Stimulated activated CD8-positive, alpha-beta memory T cell treated with anti-CD3 and anti-CD28 coated beads, Interleukin-12 subunit alpha, Interleukin-12 subunit beta, amount 100 ng/mL, for 4 hours (primary cell): ENCODE results near the gene FANCD2.
"Not testable (repeated sequence)": the region's sequence is repeated elsewhere in the genome, so short reads cannot be mapped to it uniquely, and the experiment has no call there.

ENCODE experiments used
- DNase-seq: peaks from one replicate; pipeline ENCODE4 v3.0.0-alpha.2; 2020; ENCODE audit warnings: low read depth

Gene FANCD2

GRCh38 chr3:10108091-10108490 is 81.9 kb downstream of the FANCD2 start, which contains the start of gene FANCD2OS:
TSS of gene FANCD2OS (minus strand) at chr3:10108255. CDS start at chr3:10104774, 3,481 bp downstream.
- DNase-seq: no peak

- DNase-seq: peak; percentile 88
Measured at GRCh38 chr3:10115326-10116137, 89.3 kb downstream of the FANCD2 start, which contains the start of gene BRK1. TSS of gene BRK1 (plus strand) at chr3:10115675. CDS start at chr3:10115702, 27 bp downstream.

GRCh38 chr3:10116138-10116460 is 89.9 kb downstream of the FANCD2 start:
- no peak for DNase-seq

GRCh38 chr3:10116928-10117327 is 90.7 kb downstream of the FANCD2 start:
- no peak for DNase-seq

GRCh38 chr3:10119376-10119775 is 93.1 kb downstream of the FANCD2 start:
- DNase-seq: no peak

- DNase-seq: no peak
Measured at GRCh38 chr3:10121064-10121463, 94.8 kb downstream of the FANCD2 start.

- no peak for DNase-seq
Measured at GRCh38 chr3:10122724-10123123, 96.5 kb downstream of the FANCD2 start.

- DNase-seq: not testable (repeated sequence)
Measured at GRCh38 chr3:10135872-10136271, 109.6 kb downstream of the FANCD2 start.

- no peak for DNase-seq
Measured at GRCh38 chr3:10136426-10137005, 110.3 kb downstream of the FANCD2 start.

GRCh38 chr3:10137178-10137577 is 110.9 kb downstream of the FANCD2 start:
- DNase-seq: no peak

GRCh38 chr3:10140996-10141546 is 114.8 kb downstream of the FANCD2 start:
- DNase-seq: no peak

- DNase-seq: no peak
Measured at GRCh38 chr3:10142707-10143560, 116.7 kb downstream of the FANCD2 start.

GRCh38 chr3:10145685-10146084 is 119.4 kb downstream of the FANCD2 start:
- no peak for DNase-seq

- DNase-seq: no peak
Measured at GRCh38 chr3:10149226-10149625, 123.0 kb downstream of the FANCD2 start.

GRCh38 chr3:10150987-10151386 is 124.8 kb downstream of the FANCD2 start:
- no peak for DNase-seq
